Thyroid gland (tissue), 4 donors: Measurements from ENCODE around the gene GJC2. TPM values are rescaled to one million over a fixed set of nuclear protein-coding genes. Genes with fewer than 3 reads are reported as not detected.

Source experiments
- DNase-seq, 2 donors: peaks; one replicate each; pipeline ENCODE4 v3.0.0-alpha.2; 2019
- H3K27ac ChIP-seq, 3 donors: fragments of 200-600 bp; sonication (generic); 1 replicate in 2 of 3; 2 replicates in 1 of 3; pipeline ENCODE4 v1.5.1; 2016 to 2019; ENCODE audit warnings: mild to moderate bottlenecking in 1 of 3, moderate library complexity in 1 of 3
- H3K27me3 ChIP-seq: fragments of 200-600 bp; sonication (generic); one replicate; pipeline ENCODE4 v1.5.1; 2019
- H3K36me3 ChIP-seq, 2 donors: fragments of 200-600 bp; sonication (generic); one replicate each; pipeline ENCODE4 v1.5.1; 2016 to 2019
- H3K4me1 ChIP-seq, 2 donors: fragments of 200-600 bp; sonication (generic); one replicate each; pipeline ENCODE4 v1.5.1; 2017 to 2019
- H3K4me3 ChIP-seq, 3 donors: fragments of 200-600 bp; sonication (generic); replicated peaks in 1 of 3; 1 replicate in 2 of 3; 2 replicates in 1 of 3; pipeline ENCODE4 v1.5.1; 2016; ENCODE audit warnings: mild to moderate bottlenecking in 1 of 3
- H3K9me3 ChIP-seq: fragments of 200-600 bp; sonication (generic); one replicate; pipeline ENCODE4 v1.5.1; 2017
- POLR2A ChIP-seq, 2 donors: fragments of 450-650 bp; IDR thresholded peaks; one replicate each; pipeline ENCODE4 v1.6.1; 2017; ENCODE audit warnings: antibody characterized with exemption in 2 of 2, mild to moderate bottlenecking in 2 of 2, moderate library complexity in 1 of 2
- WGBS, 2 donors: methylation state at CpG; one replicate each; pipeline ENCODE4 v1.1.5; 2017; 5-methylcytosine and 5-hydroxymethylcytosine counted together
- intact Hi-C: fragments of 100-400 bp; cut with DNase I; formaldehyde crosslinking; loops from one replicate; pipeline ENCODE4 v1.15.1; 2023
- total RNA-seq, 4 donors: library from RNA; depleted of rRNA; stranded (reverse); fragments of >200 nt; gene quantifications; one replicate each; pipeline ENCODE4 v1.2.3, GENCODE V29; 2016
- TF ChIP-seq, protein P1 (sequence below), 6 experiments: fragments of 200-600 bp in 3 of 6; fragments of 450-650 bp in 3 of 6; sonication (generic) in 3 of 6; IDR thresholded peaks; one replicate each; pipeline ENCODE4 v1.5.1; 2016 to 2019; ENCODE audit warnings: antibody characterized with exemption in 6 of 6, mild to moderate bottlenecking in 2 of 6, inconsistent platforms in 1 of 6, moderate library complexity in 1 of 6

GJC2 gene
- total RNA-seq, 4 donors from 2014 or later = 2.1 to 14.0 (median 3.8) TPM

DNA sequence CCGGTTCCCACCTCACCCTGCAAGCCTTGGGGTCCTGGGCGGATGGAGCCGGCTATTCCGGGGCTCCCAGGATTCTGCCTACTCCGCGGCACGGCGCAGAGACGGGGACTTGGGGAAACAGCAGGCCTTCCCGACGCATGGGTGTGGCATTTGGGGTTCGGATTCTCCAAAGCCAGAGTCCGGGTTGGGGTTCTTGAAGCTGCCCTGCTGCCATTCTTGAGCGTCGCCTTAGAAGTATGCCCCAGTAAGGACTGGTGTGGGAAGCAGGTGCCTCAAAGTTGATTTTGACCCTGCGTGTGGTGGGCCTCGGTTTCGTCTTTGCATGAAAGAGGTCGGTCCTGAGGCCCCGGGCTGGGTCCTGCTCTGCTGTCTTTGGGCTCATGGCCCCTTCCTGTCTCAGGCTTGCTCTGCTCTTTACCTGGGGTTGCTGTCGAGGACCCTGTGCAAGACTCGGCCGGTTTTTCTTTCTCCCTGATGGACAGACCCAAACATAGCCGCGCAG, 9.0 kb upstream of the GJC2 start:
- intact Hi-C loops = loop anchor here (5.0 kb wide), 1 partner anchor 33 kb away; the partner anchor contains the start of gene MRPL55
- no peaks in the 10 kb centered on the region for H3K9me3 ChIP-seq
- DNase-seq = no peak
- peak overlapping the region; percentile 82 to 97 (median 90) for H3K27ac ChIP-seq
- peaks cover 23 to 36% of the 10 kb centered on the region in 2 donors for H3K4me1 ChIP-seq
- no peaks in the 10 kb centered on the region for H3K27me3 ChIP-seq
- TF ChIP-seq, protein P1, sequence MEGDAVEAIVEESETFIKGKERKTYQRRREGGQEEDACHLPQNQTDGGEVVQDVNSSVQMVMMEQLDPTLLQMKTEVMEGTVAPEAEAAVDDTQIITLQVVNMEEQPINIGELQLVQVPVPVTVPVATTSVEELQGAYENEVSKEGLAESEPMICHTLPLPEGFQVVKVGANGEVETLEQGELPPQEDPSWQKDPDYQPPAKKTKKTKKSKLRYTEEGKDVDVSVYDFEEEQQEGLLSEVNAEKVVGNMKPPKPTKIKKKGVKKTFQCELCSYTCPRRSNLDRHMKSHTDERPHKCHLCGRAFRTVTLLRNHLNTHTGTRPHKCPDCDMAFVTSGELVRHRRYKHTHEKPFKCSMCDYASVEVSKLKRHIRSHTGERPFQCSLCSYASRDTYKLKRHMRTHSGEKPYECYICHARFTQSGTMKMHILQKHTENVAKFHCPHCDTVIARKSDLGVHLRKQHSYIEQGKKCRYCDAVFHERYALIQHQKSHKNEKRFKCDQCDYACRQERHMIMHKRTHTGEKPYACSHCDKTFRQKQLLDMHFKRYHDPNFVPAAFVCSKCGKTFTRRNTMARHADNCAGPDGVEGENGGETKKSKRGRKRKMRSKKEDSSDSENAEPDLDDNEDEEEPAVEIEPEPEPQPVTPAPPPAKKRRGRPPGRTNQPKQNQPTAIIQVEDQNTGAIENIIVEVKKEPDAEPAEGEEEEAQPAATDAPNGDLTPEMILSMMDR (IDR thresholded peaks at IDR 0.05) = no peak
- TF ChIP-seq POLR2A (IDR thresholded peaks at IDR 0.05) = no peak
- 8 to 33% methylated on average over 4 to 5 of the region's 25 CpGs for WGBS, 2 donors
- H3K36me3 ChIP-seq = peaks cover 0 to 2% of the 10 kb centered on the region in 2 donors
- peak overlapping the region; percentile 82 to 98 (median 96) for H3K4me3 ChIP-seq

DNA sequence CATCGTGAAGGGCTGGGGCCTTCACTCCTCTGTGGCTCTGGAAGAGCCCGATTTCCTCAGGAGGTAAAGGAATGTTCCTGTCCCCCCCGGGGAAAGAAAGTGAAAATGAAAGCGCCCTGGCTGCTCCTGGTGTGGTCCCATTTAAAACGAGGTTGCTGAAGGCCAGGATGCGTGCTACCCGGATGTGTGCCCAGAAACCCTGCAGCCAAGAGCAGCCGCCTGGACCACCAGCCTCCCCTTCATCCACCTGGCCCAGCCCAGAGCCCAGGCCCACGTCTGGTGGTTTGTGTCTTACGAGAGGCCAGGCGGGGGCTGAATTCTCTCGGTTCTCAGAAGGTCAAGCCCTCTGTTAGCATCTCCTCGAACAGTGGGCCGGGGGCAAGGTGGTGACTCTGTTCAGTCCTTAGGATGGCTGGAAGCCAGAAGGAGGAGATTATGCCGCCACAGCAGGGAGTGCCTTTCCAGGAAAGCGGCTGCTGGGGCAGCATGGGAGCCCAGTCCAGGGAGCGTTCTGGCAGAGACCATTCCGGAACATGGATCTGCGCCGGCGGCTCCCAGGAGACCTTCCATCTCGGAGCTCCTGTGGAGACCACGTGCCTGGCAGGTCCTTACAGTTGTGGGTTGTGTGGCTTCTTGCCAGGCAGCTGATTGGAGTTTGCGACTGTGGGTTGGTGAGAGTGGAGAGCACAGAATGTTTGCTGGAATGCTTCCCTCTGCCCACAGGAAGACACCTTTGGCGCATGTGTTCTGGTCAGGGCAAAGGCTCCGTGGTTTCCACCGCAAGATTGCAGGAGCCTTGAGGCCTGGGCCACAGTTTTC, 8.3 kb upstream of the GJC2 start:
- Histone ChIP-seq H3K4me3 (peak overlapping the region; percentile 82 to 98 (median 96)), H3K9me3 (no peaks in the 10 kb centered on the region), H3K27me3 (no peaks in the 10 kb centered on the region), H3K27ac (peak overlapping the region; percentile 82 to 97 (median 90)), H3K4me1 (peaks cover 23 to 36% of the 10 kb centered on the region in 2 donors), H3K36me3 (peaks cover 3 to 4% of the 10 kb centered on the region in 2 donors)
- intact Hi-C loops = loop anchor here (5.0 kb wide), 1 partner anchor 34 kb away; the partner anchor contains the start of gene MRPL55
- 41 to 49% methylated on average over 9 to 27 of the region's 27 CpGs for WGBS, 2 donors
- no peak for DNase-seq
- TF ChIP-seq, protein P1 (IDR thresholded peaks at IDR 0.05) = no peak
- no peak for TF ChIP-seq POLR2A (IDR thresholded peaks at IDR 0.05)

GRCh38 chr1:228142155-228142691, 7.5 kb upstream of the GJC2 start:
- H3K27ac ChIP-seq = peak overlapping the region in 1 of 3 donors; percentile 97
- TF ChIP-seq, protein P1 (IDR thresholded peaks at IDR 0.05) = no peak
- no peak for TF ChIP-seq POLR2A (IDR thresholded peaks at IDR 0.05)
- H3K36me3 ChIP-seq = peaks cover 9% of the 10 kb centered on the region in 2 donors
- no peaks in the 10 kb centered on the region for H3K27me3 ChIP-seq
- H3K4me3 ChIP-seq = peak overlapping the region in 1 of 3 donors; percentile 98
- WGBS, 2 donors = 73 to 90% methylated on average over 11 to 14 of the region's 16 CpGs
- H3K4me1 ChIP-seq = peaks cover 23 to 36% of the 10 kb centered on the region in 2 donors
- intact Hi-C loops = loop anchor here (5.0 kb wide), 1 partner anchor 35 kb away; the partner anchor contains the start of gene MRPL55
- H3K9me3 ChIP-seq = no peaks in the 10 kb centered on the region
- no peak for DNase-seq

- Histone ChIP-seq H3K36me3 (peaks cover 12% of the 10 kb centered on the region in 2 donors), H3K9me3 (no peaks in the 10 kb centered on the region), H3K4me3 (no peak overlapping the region), H3K27me3 (no peaks in the 10 kb centered on the region), H3K4me1 (peaks cover 23 to 36% of the 10 kb centered on the region in 2 donors), H3K27ac (peak overlapping the region in 1 of 3 donors; percentile 5)
- no peak for DNase-seq
- intact Hi-C loops = loop anchor here (5.0 kb wide), 1 partner anchor 35 kb away; the partner anchor contains the start of gene MRPL55
- WGBS, 2 donors = 90 to 91% methylated on average over 10 to 11 of the region's 11 CpGs
- TF ChIP-seq POLR2A (IDR thresholded peaks at IDR 0.05) = no peak
- TF ChIP-seq, protein P1 (IDR thresholded peaks at IDR 0.05) = no peak
These were observed 7.0 kb upstream of the GJC2 start for GRCh38 chr1:228142701-228143136.
